PC-9 (cell line): ENCODE data around the gene KLHDC7B. TPM values are rescaled to one million over a fixed set of nuclear protein-coding genes. Genes with fewer than 3 reads are reported as not detected.

Source experiments
- BruUV-seq: library from RNA; stranded (reverse); fragments of 400-500 nt; replicated peaks from 2 replicates; lab custom pipeline; 2021; lab: Mats Ljungman, UMichigan
- CTCF ChIA-PET: fragments of 300-600 bp; sonication (Branson Sonifier 250); formaldehyde crosslinking; loops from one replicate; lab custom pipeline; 2022; ENCODE audit warnings: antibody characterized with exemption; lab: Charles Lee
- POLR2A ChIA-PET: fragments of 300-600 bp; sonication (Branson Sonifier 250); formaldehyde crosslinking; loops from one replicate; lab custom pipeline; 2022; ENCODE audit warnings: antibody characterized with exemption; ENCODE audit not compliant: unreplicated experiment; lab: Charles Lee
- DNase-seq, 2 experiments: peaks; one replicate each; pipeline versions ENCODE4 v3.0.0 to v3.0.0-alpha.2; 2015 to 2022; ENCODE audit warnings: mixed read lengths in 1 of 2
- H2AFZ ChIP-seq: fragments of 200-600 bp; sonication (generic); 2 replicates; pipeline ENCODE4 v1.8.1; 2017; ENCODE audit warnings: antibody characterized with exemption
- H3F3A ChIP-seq: fragments of 200-600 bp; sonication (generic); 2 replicates; pipeline ENCODE4 v1.8.1; 2017; ENCODE audit warnings: antibody characterized with exemption, mild to moderate bottlenecking, low read depth; ENCODE audit not compliant: insufficient read depth
- H3K27ac ChIP-seq: fragments of 200-600 bp; sonication (generic); 2 replicates; pipeline ENCODE4 v1.6.1; 2016; ENCODE audit warnings: mixed run types
- H3K27me3 ChIP-seq: fragments of 200-600 bp; sonication (generic); 2 replicates; pipeline ENCODE4 v1.6.1; 2016; ENCODE audit warnings: low read depth, mixed run types; ENCODE audit not compliant: insufficient read depth
- H3K36me3 ChIP-seq: fragments of 200-600 bp; sonication (generic); 2 replicates; pipeline ENCODE4 v1.6.1; 2016; ENCODE audit warnings: low read depth, mixed run types
- H3K4me1 ChIP-seq: fragments of 200-600 bp; sonication (generic); replicated peaks from 2 replicates; pipeline ENCODE4 v1.6.1; 2016; ENCODE audit warnings: mixed run types; ENCODE audit not compliant: insufficient read depth
- H3K4me2 ChIP-seq: fragments of 200-600 bp; sonication (generic); 2 replicates; pipeline ENCODE4 v1.6.1; 2017; ENCODE audit warnings: mixed run types
- H3K4me3 ChIP-seq: fragments of 200-600 bp; sonication (generic); 2 replicates; pipeline ENCODE4 v1.6.1; 2016; ENCODE audit warnings: mixed run types
- H3K79me2 ChIP-seq: fragments of 200-600 bp; sonication (generic); 2 replicates; pipeline ENCODE4 v1.6.1; 2017; ENCODE audit warnings: low read depth, mixed run types
- H3K9me2 ChIP-seq: fragments of 200-600 bp; sonication (generic); 2 replicates; pipeline ENCODE4 v1.8.1; 2017; ENCODE audit warnings: mild to moderate bottlenecking; ENCODE audit not compliant: insufficient read depth
- H3K9me3 ChIP-seq: fragments of 200-600 bp; sonication (generic); 2 replicates; pipeline ENCODE4 v1.8.1; 2016; ENCODE audit warnings: low read depth; ENCODE audit not compliant: insufficient read depth
- H4K20me1 ChIP-seq: fragments of 200-600 bp; sonication (generic); 2 replicates; pipeline ENCODE4 v1.8.1; 2017; ENCODE audit not compliant: insufficient read depth
- EZH2 ChIP-seq: fragments of 200-600 bp; sonication (generic); IDR thresholded peaks from 2 replicates; pipeline ENCODE4 v1.8.0; 2017; ENCODE audit warnings: antibody characterized with exemption, low read depth
- intact Hi-C: fragments of 100-400 bp; cut with micrococcal nuclease; formaldehyde crosslinking; loops from one replicate; pipeline ENCODE4 v1.10.0; 2022; ENCODE audit not compliant: unreplicated experiment
- total RNA-seq: library from RNA; stranded (reverse); gene quantifications from 2 replicates; pipeline ENCODE4 v1.2.3, GENCODE V29; 2021
- TF ChIP-seq, protein P1 (sequence below): fragments of 200-600 bp; sonication (generic); conservative IDR thresholded peaks from 2 replicates; pipeline ENCODE4 v1.6.1; 2017; ENCODE audit warnings: mixed run types, antibody characterized with exemption, mild to moderate bottlenecking, moderate library complexity

Gene KLHDC7B
- total RNA-seq, 1 experiment from 2014 or later: 0.72 TPM

GRCh38 chr22:50553310-50553709 is 7.6 kb downstream of the KLHDC7B start:
- POLR2A ChIA-PET: no interaction called here
- Histone ChIP-seq H3K9me2 (no peaks in the 10 kb centered on the region), H3K27me3 (no peaks in the 10 kb centered on the region), H3F3A (no peaks in the 10 kb centered on the region), H3K79me2 (no peaks in the 10 kb centered on the region), H3K9me3 (no peaks in the 10 kb centered on the region), H3K27ac (no peak overlapping the region), H3K4me1 (no peaks in the 10 kb centered on the region), H3K36me3 (no peaks in the 10 kb centered on the region), H4K20me1 (no peaks in the 10 kb centered on the region), H3K4me3 (no peak overlapping the region), H2AFZ (no peak overlapping the region), H3K4me2 (no peak overlapping the region)
- TF ChIP-seq, protein P1, sequence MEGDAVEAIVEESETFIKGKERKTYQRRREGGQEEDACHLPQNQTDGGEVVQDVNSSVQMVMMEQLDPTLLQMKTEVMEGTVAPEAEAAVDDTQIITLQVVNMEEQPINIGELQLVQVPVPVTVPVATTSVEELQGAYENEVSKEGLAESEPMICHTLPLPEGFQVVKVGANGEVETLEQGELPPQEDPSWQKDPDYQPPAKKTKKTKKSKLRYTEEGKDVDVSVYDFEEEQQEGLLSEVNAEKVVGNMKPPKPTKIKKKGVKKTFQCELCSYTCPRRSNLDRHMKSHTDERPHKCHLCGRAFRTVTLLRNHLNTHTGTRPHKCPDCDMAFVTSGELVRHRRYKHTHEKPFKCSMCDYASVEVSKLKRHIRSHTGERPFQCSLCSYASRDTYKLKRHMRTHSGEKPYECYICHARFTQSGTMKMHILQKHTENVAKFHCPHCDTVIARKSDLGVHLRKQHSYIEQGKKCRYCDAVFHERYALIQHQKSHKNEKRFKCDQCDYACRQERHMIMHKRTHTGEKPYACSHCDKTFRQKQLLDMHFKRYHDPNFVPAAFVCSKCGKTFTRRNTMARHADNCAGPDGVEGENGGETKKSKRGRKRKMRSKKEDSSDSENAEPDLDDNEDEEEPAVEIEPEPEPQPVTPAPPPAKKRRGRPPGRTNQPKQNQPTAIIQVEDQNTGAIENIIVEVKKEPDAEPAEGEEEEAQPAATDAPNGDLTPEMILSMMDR: no peak
- TF ChIP-seq EZH2: no peak
- no peak for DNase-seq
- CTCF ChIA-PET: no interaction called here
- intact Hi-C loops: no loop called here
- BruUV-seq: no TSS peak

DNA sequence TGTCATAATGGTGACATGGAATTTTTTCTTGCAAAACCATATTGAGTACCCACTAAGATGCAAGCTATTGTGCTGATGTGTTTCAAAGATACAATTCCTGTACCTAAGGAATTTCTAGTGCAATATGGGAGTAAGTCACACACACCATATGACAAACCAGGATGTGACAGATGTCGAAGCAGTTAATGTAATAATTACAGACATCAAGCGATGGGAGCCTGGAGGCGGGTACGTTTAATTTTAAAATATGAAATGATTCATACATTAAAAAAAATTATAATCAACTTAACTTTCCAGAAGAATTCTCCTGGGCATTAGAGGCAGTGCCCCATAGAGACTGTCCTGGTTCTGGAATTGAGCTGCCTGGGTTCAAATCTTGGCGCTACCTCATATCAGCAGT is 11.0 kb downstream of the KLHDC7B start:
- H3K9me3 ChIP-seq: no peaks in the 10 kb centered on the region
- H3K79me2 ChIP-seq: no peaks in the 10 kb centered on the region
- no peaks in the 10 kb centered on the region for H3K27me3 ChIP-seq
- H3K36me3 ChIP-seq: no peaks in the 10 kb centered on the region
- no peaks in the 10 kb centered on the region for H4K20me1 ChIP-seq
- no peak overlapping the region for H3K27ac ChIP-seq
- no peak overlapping the region for H3K4me3 ChIP-seq
- H3K9me2 ChIP-seq: no peaks in the 10 kb centered on the region
- TF ChIP-seq, protein P1: no peak
- no peak for TF ChIP-seq EZH2
- DNase-seq: no peak
- no peaks in the 10 kb centered on the region for H3K4me1 ChIP-seq
- no TSS peak for BruUV-seq
- intact Hi-C loops: no loop called here
- POLR2A ChIA-PET: no interaction called here
- CTCF ChIA-PET: no interaction called here
- no peaks in the 10 kb centered on the region for H3F3A ChIP-seq
- no peak overlapping the region for H2AFZ ChIP-seq
- no peak overlapping the region for H3K4me2 ChIP-seq

GRCh38 chr22:50560034-50560433 is 14.3 kb downstream of the KLHDC7B start:
- TF ChIP-seq, protein P1: no peak
- no peak for TF ChIP-seq EZH2
- BruUV-seq: no TSS peak
- no peak for DNase-seq

More at GRCh38 chr22:50560034-50560433, 14.3 kb downstream of the KLHDC7B start:
- no peaks in the 10 kb centered on the region for H4K20me1 ChIP-seq
- no peaks in the 10 kb centered on the region for H3K36me3 ChIP-seq
- no peak overlapping the region for H3K4me3 ChIP-seq
- 0 out of 2 replicates have a peak, but pooled peaks cover 4% of the 10 kb centered on the region for H3F3A ChIP-seq
- H3K9me3 ChIP-seq: no peaks in the 10 kb centered on the region
- peaks cover 17% of the 10 kb centered on the region for H3K4me1 ChIP-seq
- POLR2A ChIA-PET: no interaction called here
- no peaks in the 10 kb centered on the region for H3K79me2 ChIP-seq
- no peaks in the 10 kb centered on the region for H3K27me3 ChIP-seq
- no peak overlapping the region for H3K4me2 ChIP-seq
- H3K27ac ChIP-seq: no peak overlapping the region
- no peak overlapping the region for H2AFZ ChIP-seq
- intact Hi-C loops: no loop called here
- CTCF ChIA-PET: no interaction called here
- H3K9me2 ChIP-seq: no peaks in the 10 kb centered on the region
